Ascending aorta (tissue), 2 donors: ENCODE results near the gene TLCD3A. TPM values are rescaled to one million over a fixed set of nuclear protein-coding genes. Genes with fewer than 3 reads are reported as not detected.

Source experiments
- DNase-seq, 2 donors: peaks; one replicate each; pipeline ENCODE4 v3.0.0-alpha.2; 2019; ENCODE audit warnings: low spot score in 2 of 2
- H3K27ac ChIP-seq, 2 donors: fragments of 200-600 bp; sonication (generic); one replicate each; pipeline ENCODE4 v1.5.1; 2016 to 2017; ENCODE audit warnings: mild to moderate bottlenecking in 1 of 2
- H3K27me3 ChIP-seq: fragments of 200-600 bp; sonication (generic); one replicate; pipeline ENCODE4 v1.5.1; 2017
- H3K36me3 ChIP-seq, 2 donors: fragments of 200-600 bp; sonication (generic); one replicate each; pipeline ENCODE4 v1.5.1; 2016
- H3K4me1 ChIP-seq, 2 donors: fragments of 200-600 bp; sonication (generic); one replicate each; pipeline ENCODE4 v1.5.1; 2016 to 2017; ENCODE audit warnings: mild to moderate bottlenecking in 1 of 2
- H3K4me3 ChIP-seq, 2 donors: fragments of 200-600 bp; sonication (generic); one replicate each; pipeline ENCODE4 v1.5.1; 2016 to 2017; ENCODE audit warnings: mild to moderate bottlenecking in 1 of 2
- H3K9me3 ChIP-seq, 2 donors: fragments of 200-600 bp; sonication (generic); one replicate each; pipeline ENCODE4 v1.5.1; 2016
- intact Hi-C: fragments of 100-400 bp; cut with DNase I; formaldehyde crosslinking; loops from one replicate; pipeline ENCODE4 v1.15.1; 2023
- total RNA-seq: library from RNA; depleted of rRNA; stranded (reverse); fragments of >200 nt; gene quantifications from one replicate; pipeline ENCODE4 v1.1.0, GENCODE V29; 2016
- TF ChIP-seq, protein P1 (sequence below), 3 experiments: fragments of 200-600 bp in 2 of 3; fragments of 450-650 bp in 1 of 3; sonication (generic) in 2 of 3; IDR thresholded peaks; one replicate each; pipeline ENCODE4 v1.5.1; 2016 to 2019; ENCODE audit warnings: antibody characterized with exemption in 3 of 3, mild to moderate bottlenecking in 1 of 3, moderate library complexity in 1 of 3

TLCD3A gene
- total RNA-seq, 1 donor from 2014 or later = 21.9 TPM

DNA sequence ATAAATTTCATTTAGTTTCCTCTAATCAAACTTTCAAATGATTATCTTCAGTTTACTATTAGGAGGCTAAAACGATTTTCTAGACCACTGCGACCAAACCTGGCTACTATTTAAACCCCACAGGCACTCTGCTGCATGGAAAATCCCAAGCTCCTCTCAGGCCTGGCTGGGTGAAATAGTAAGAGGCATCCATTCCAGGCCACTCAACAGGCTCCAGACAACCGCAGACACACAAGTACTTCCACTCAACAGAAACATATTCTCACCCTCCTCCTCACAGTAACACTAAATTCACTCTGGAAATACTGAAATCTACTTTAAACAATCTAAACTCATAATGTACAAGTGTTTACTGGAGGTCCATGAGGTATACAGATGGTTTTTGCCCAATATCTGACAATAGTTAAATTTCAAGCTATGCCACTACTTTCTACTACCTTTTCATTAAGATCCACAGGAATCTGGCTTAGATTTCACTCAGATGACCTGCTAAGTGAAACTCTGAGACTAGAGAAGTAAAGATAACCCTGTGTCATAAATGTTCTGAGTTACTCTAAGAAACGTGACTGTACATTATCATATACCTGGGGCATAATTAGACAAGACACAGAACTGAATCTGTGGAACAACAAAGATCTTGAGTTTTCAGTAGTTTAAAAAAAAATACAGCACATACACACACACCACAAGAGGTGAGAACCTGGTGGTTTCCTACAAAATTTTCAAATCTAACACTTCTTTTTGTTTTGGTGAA is 28.1 kb upstream of the TLCD3A start:
- Histone ChIP-seq H3K4me1 (no peaks in the 10 kb centered on the region), H3K9me3 (no peaks in the 10 kb centered on the region), H3K27me3 (no peaks in the 10 kb centered on the region), H3K4me3 (no peak overlapping the region), H3K36me3 (peaks cover 7 to 21% of the 10 kb centered on the region in 2 donors), H3K27ac (no peak overlapping the region)
- TF ChIP-seq, protein P1, sequence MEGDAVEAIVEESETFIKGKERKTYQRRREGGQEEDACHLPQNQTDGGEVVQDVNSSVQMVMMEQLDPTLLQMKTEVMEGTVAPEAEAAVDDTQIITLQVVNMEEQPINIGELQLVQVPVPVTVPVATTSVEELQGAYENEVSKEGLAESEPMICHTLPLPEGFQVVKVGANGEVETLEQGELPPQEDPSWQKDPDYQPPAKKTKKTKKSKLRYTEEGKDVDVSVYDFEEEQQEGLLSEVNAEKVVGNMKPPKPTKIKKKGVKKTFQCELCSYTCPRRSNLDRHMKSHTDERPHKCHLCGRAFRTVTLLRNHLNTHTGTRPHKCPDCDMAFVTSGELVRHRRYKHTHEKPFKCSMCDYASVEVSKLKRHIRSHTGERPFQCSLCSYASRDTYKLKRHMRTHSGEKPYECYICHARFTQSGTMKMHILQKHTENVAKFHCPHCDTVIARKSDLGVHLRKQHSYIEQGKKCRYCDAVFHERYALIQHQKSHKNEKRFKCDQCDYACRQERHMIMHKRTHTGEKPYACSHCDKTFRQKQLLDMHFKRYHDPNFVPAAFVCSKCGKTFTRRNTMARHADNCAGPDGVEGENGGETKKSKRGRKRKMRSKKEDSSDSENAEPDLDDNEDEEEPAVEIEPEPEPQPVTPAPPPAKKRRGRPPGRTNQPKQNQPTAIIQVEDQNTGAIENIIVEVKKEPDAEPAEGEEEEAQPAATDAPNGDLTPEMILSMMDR (IDR thresholded peaks at IDR 0.05) = no peak
- intact Hi-C loops = no loop called here
- DNase-seq = no peak

DNA sequence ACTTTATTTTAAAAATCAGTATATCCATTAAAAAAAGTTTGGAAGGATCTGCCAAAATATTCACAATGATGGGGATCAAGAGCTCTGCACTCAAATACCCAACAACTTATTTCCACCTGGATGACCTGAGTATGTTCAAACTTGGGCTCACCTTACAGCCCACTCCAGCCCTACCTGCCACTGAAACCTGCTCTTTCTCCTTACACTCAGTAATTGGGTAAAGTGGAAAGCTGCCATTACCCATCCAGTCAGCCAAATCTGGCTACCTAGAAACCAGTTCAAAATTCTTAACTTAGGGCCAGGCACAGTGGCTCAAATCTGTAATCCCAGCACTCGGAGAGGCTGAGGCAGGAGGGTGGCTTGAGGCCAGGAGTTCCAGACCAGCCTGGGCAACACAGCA is 27.4 kb upstream of the TLCD3A start:
- H3K9me3 ChIP-seq = no peaks in the 10 kb centered on the region
- TF ChIP-seq, protein P1 (IDR thresholded peaks at IDR 0.05) = no peak
- H3K27me3 ChIP-seq = no peaks in the 10 kb centered on the region
- H3K4me3 ChIP-seq = no peak overlapping the region
- DNase-seq = no peak
- H3K36me3 ChIP-seq = peaks cover 14 to 28% of the 10 kb centered on the region in 2 donors
- H3K4me1 ChIP-seq = no peaks in the 10 kb centered on the region
- no peak overlapping the region for H3K27ac ChIP-seq
- intact Hi-C loops = no loop called here

DNA sequence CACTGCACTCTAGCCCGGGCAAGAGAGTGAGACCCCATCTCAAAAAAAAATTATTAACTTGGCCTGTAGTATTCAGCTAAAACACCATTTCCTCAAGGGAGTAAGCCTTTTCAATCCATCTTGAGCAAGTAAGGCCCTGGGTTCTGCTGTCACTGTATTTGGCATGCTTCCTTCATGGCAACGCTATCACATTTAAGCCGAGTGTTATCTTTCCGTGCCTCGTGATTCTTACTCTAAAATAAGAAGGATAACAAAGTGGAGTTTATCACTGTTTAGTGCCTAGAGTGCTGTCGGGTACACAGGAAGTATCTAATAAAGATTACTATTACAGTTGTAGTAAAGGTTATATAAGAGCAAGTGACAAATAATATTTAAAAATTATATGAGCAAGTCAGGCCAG is 26.5 kb upstream of the TLCD3A start:
- no peak overlapping the region for H3K27ac ChIP-seq
- TF ChIP-seq, protein P1 (IDR thresholded peaks at IDR 0.05) = no peak
- H3K27me3 ChIP-seq = no peaks in the 10 kb centered on the region
- no peak for DNase-seq
- H3K4me3 ChIP-seq = no peak overlapping the region
- H3K9me3 ChIP-seq = no peaks in the 10 kb centered on the region
- no peaks in the 10 kb centered on the region for H3K4me1 ChIP-seq
- peaks cover 15 to 32% of the 10 kb centered on the region in 2 donors for H3K36me3 ChIP-seq
- intact Hi-C loops = no loop called here

DNA sequence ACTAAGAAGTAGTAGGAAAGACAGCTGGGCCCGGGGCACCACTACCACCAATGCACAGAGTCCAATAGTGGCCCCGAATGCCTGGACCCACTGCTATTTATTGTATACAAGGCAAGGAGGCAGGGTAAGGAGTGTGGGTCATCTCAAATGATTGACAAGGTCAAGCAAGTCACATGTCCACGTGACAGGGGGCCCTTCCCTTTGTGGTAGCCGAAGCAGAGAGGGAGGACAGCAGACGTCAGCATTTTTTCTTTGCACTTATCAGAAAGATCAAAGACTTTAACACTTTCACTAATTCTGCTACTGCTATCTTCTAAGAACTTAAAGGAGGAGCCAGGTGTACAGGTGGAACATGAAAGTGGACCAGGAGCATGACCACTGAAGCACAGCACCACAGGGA is 24.3 kb upstream of the TLCD3A start:
- intact Hi-C loops = no loop called here
- Histone ChIP-seq H3K4me1 (peaks cover 0 to 3% of the 10 kb centered on the region in 2 donors), H3K27me3 (no peaks in the 10 kb centered on the region), H3K9me3 (no peaks in the 10 kb centered on the region), H3K36me3 (peaks cover 15 to 26% of the 10 kb centered on the region in 2 donors), H3K27ac (no peak overlapping the region), H3K4me3 (no peak overlapping the region)
- DNase-seq = no peak
- TF ChIP-seq, protein P1 (IDR thresholded peaks at IDR 0.05) = no peak

DNA sequence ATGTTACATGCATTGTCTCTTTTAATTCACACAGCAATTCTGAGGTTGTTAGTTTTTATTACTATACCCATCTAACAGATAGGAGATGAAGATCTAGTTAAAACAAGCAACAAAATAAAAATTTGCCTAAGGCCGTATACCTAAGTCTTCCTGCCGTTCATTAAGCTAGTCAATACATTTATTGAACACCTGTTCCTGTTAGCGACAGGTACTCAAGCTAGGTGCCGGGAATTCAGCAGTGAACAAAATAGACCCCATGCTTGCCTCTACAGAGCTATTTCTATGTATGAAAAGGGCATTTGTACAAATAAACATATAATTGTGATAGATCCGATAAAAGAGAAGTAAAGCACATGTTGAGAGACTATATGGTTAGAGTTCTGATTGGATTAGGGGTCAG is 14.3 kb upstream of the TLCD3A start:
- H3K9me3 ChIP-seq = no peaks in the 10 kb centered on the region
- H3K36me3 ChIP-seq = no peaks in the 10 kb centered on the region
- TF ChIP-seq, protein P1 (IDR thresholded peaks at IDR 0.05) = no peak
- no peaks in the 10 kb centered on the region for H3K27me3 ChIP-seq
- H3K27ac ChIP-seq = no peak overlapping the region
- intact Hi-C loops = no loop called here
- peaks cover 5 to 10% of the 10 kb centered on the region in 2 donors for H3K4me1 ChIP-seq
- DNase-seq = no peak
- H3K4me3 ChIP-seq = no peak overlapping the region
